Stimulated activated CD8-positive, alpha-beta memory T cell treated with anti-CD3 and anti-CD28 coated beads, Interleukin-15, amount 100 ng/mL, for 4 hours (primary cell): ENCODE data around the gene SLC9C2.
"Not testable (repeated sequence)": the region's sequence is repeated elsewhere in the genome, so short reads cannot be mapped to it uniquely, and the experiment has no call there.

ENCODE experiments used
- DNase-seq, 2 donors: peaks; one replicate each; pipeline ENCODE4 v3.0.0-alpha.2; 2020; ENCODE audit warnings: low read depth in 2 of 2

SLC9C2 gene

GRCh38 chr1:173485401-173485800, 117.5 kb downstream of the SLC9C2 start:
- no peak for DNase-seq

DNA sequence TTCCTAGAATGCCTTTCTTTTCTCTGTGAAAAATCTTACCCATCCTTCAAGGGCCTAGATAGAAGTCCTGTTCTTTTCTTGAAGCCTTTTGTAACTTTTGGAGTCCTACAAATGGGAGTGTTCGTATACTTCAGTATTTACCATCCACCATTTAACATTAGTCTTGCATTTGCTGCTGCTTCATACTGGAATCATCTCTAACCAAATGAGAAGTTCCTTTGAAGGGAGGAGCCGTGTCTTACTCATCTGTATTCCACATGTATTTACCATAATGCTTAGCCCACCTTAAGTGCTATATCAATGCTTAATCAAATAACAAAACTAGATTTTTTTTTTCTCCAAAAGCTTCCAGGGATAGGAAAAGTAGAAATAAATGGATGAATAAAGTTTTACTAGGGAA, 118.6 kb downstream of the SLC9C2 start:
- no peak for DNase-seq

- no peak for DNase-seq
Observed at GRCh38 chr1:173482683-173483082, 120.2 kb downstream of the SLC9C2 start.

- DNase-seq = no peak
Observed at GRCh38 chr1:173481195-173481772, 121.6 kb downstream of the SLC9C2 start.

GRCh38 chr1:173479649-173480048, 123.2 kb downstream of the SLC9C2 start:
- DNase-seq = no peak

DNA sequence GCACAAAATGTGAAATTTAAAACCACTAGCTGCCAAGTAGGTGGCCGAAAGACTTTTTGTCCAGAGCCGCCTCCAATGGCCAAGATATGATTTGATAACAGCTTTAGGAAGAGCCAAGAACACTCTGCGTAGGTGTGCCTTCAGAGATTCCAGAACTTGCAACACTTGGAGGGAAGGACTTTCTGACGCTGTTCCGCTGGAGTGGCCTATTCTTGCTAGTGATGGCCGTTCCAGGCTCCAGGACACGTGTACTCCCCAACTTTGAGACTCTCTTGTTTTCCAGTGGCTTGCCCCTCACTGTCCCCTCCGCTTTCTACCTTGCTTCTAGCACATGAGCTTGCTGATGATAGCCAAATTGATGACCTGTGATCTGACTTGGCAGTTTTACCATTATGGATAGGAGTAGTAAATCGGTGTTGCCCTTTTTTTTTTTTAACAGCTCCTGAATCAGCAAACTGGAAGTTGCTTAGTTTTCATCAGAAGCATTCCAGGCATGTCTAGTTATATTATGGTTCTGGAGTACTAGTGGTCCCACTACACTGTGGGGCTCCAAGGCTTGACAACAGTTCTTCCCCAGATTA, 124.7 kb downstream of the SLC9C2 start:
- no peak for DNase-seq

DNA sequence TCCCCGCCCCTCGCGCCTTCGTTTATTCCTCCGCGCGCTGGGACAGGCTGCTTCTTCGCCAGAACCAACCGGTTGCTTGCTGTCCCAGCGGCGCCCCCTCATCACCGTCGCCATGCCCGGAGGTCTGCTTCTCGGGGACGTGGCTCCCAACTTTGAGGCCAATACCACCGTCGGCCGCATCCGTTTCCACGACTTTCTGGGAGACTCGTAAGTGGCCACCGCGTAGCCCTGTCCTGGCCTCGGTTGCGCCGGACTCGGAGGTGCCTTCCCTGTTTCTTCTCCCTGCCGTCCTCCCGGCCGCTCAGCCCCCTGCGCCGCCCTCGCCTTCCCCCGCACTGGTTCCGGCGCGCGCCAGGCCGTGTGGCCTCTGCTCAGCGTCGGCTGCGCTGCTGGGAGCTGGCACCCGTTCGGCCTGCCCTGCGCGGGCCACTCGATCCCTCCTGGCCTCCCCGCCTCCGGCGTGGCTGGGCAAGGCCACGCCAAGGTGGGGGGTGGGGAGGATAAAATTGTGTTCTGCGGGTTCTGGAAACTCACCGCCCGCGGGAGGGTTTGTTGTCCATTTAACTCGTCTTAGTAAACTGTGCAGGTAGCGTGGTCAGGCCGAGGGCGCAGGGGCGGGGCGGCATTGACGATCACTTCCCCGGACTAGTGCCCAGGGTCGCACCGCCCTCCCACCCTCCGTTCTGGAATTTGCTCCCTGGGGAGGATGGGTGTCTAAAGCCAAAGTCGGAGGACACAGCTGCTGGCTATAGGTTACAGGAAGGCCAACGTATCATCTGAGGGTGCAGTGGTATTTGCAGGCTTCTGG, 125.4 kb downstream of the SLC9C2 start, which contains the start of gene PRDX6:
PRDX6 (plus strand) TSS at position 50 of the 808 bp plus-strand sequence; CDS start at position 113, 63 bp downstream.
- DNase-seq = peak in 1 of 2 donors; percentile 66

GRCh38 chr1:173476665-173477285, 126.1 kb downstream of the SLC9C2 start:
- peak; percentile 15 to 70 for DNase-seq

- no peak for DNase-seq
Observed at GRCh38 chr1:173476197-173476664, 126.6 kb downstream of the SLC9C2 start.

DNA sequence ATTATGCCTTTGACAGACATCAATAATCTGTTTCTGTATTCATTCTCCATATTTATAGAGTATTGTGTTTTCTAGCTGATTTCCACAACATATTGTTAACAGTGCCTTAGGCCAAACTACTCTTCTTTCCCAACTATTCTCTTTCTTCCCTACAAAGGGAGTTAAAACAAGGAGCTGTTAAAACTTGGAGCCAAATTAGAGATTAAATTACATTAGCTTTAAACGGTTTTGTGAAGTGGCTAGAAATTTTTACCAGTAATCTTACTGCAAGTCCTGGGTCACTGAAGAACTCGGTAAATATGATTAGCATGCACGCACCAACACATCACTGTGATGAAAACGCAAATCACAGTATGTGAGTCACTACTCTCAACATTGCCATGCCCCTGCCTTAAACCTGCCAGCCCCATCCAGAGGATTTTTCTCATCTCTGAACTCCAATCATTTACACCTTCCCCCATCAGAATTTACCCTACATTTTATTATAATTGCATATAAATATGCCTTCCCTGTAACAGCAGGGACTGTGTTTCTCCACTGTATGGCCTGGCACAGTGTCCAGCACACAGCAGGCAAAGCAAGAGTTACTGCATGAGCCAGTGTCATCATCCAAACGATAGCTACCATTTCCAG, 127.2 kb downstream of the SLC9C2 start:
- no peak for DNase-seq

DNA sequence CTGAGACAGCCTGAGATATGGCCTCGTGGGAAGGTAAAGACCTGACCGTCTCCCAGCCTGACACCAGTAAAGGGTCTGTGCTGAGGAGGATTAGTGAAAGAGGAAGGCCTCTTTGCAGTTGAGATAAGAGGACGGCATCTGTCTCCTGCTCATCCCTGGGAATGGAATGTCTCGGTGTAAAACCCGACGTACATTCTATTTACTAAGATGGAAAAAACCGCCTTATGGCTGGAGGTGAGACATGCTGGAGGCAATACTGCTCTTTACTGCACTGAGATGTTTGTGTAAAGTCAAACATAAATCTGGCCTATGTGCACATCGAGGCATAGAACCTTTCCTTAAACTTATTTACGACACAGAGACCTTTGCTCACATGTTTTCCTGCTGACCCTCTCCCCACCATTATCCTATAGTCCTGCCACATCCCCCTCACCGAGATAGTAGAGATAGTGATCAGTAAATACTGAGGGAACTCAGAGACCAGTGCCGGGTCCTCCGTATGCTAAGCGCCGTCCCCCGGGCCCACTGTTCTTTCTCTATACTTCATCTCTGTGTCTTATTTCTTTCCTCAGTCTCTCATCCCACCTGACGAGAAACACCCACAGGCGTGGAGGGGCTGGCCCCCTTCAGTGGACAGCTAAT, 128.0 kb downstream of the SLC9C2 start:
- not testable (repeated sequence) for DNase-seq

DNA sequence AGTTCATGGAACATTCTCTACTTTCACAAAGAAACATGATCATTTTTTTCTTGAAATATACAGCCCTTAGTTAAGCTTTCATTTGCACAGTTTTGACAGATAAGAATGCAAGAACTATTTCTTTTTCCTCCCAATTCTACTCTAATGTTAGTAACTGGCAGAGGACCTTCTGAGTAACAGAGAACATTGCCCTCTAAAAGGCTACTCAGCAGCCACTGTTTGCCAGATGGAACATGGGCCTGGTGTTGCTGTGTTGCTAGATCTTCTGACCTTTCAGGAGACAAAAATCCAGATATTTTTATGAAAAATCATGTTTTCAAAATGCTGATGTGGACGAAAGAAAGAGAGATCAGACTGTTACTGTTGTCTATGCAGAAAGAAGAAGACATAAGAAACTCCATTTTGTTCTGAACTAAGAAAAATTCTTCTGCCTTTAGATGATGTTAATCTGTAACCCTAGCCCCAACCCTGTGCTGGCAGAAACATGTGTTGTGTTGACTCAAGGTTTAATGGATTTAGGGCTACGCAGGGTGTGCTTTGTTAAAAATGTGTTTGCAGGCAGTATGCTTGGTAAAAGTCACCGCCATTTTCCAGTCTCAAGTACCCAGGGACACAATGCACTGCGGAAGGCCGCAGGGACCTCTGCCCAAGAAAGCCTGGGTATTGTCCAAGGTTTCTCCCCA, 128.6 kb downstream of the SLC9C2 start:
- DNase-seq = no peak

DNA sequence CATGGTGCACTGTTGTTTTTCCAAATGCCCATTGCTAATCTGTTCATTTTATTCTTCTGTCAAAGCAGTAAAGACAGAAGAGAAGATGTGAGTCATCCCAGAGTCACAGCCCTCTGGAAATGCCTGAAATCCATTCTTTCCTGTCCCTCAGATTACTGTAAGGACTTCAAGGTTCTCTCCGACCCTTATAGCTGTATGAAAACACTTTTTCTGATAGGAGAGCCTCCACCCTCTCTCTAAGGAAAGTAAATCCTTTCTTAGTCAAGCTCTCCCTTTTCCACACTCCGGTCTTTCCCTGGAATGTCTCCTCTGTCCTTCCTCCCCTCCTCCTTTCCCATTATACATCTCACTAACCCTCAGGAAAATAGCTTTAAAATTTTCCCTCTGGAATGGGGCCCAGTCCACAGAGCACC, 129.3 kb downstream of the SLC9C2 start:
- no peak for DNase-seq

DNA sequence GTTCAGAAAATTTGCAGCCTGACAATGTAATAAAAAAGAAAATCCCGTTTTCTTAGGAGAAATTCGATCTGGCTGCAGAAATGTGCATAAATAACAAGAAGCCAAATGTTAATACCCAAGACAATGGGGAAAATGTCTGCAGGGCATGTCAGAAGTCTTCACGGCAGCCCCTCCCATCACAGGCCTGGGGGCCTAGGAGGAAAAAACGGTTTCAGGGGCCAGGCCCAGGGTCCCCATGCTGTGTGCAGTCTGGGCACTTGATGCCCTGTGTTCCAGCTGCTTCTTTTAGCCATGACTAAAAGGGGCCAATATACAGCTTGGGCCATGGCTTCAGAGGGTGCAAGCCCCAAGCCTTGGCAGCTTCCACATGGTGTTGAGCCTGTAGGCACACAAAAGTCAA, 132.3 kb downstream of the SLC9C2 start:
- DNase-seq = no peak

DNA sequence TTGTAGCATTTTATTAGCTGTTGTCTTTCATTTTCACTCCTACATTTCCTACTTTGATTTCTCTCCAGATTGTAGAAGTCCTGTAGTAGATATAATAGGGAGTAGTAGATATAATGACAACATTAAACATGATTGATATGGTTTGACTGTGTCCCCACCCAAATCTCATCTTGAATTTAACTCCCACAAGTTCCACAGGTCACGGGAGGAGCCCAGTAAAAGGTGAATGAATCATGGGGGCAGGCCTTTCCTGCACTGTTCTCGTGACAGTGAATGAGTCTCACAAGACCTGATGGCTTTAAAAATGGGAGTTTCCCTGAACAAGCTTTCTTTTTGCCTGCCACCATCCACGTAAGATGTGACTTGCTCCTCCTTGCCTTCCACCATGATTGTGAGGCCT, 133.2 kb downstream of the SLC9C2 start:
- no peak for DNase-seq

DNA sequence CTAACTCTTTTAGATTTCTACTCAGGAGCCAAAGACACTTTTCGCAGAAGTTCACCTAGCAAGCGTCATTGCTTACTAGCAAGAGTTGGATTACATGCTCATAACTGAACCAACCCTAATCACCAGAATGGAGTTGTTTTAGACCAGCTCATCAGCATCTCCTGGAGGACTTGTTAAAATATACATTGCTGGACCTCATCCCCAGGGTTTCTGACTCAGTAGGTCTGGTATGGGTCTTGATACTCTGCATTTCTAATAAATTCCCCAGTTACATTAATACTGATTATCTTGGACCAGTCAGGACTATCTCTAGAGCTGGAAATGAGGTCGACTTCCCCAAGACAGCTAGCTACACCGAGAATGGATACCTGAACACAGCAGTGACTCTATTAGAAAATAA, 135.4 kb downstream of the SLC9C2 start:
- no peak for DNase-seq

DNA sequence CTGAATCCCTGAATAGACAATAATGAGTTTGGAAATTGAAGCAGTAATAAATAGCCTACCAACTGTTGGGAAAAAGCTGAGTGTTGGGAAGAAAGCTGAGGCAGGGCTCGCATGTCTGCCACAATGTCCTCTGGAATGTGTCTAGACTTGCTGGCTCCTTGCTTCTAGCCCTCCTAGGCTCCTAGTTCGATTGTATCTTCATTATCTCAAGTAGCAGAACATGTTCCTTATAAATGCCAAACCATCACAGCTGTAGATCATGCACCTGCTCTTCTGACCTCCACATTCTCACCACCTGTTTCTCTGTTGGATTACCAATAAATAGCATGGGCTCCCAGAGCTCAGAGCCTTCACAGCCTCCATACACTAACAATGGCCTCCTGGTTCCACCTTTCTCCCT, 138.7 kb downstream of the SLC9C2 start:
- DNase-seq = not testable (repeated sequence)

DNA sequence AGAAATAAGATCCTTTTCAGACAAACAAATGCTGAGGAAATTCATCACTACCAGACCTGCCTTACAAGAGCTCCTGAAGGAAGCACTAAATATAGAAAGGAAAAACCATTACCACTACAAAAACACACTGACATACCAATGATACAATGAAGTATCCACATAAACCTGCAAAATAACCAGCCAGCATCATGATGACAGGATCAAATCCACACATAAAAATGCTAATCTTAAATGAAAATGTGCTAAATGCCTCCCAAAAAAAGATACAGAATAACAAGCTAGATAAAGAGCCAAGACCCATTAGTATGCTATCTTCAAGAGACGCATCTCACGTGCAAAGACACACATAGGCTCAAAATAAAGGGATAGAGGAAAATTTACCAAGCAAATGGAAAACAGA, 140.2 kb downstream of the SLC9C2 start:
- not testable (repeated sequence) for DNase-seq

DNA sequence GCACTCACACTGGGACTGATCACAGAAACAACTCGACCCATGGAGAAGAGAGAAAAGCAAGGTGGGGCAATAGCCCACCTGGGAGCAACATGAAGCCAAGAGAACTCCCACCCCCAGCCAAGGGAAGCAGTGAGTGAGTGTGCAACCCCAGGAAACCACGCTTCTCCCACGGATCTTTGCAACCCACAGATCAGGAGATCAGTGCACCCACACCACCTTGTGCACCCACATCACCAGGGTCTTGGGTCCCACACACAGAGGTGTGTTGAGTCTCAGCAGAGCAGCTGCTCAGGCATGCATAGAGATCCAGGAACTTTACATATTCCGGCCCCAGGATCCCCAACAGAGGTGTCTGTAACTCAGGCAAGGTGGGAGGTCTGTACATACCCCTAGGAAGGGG, 143.0 kb downstream of the SLC9C2 start:
- DNase-seq = no peak

DNA sequence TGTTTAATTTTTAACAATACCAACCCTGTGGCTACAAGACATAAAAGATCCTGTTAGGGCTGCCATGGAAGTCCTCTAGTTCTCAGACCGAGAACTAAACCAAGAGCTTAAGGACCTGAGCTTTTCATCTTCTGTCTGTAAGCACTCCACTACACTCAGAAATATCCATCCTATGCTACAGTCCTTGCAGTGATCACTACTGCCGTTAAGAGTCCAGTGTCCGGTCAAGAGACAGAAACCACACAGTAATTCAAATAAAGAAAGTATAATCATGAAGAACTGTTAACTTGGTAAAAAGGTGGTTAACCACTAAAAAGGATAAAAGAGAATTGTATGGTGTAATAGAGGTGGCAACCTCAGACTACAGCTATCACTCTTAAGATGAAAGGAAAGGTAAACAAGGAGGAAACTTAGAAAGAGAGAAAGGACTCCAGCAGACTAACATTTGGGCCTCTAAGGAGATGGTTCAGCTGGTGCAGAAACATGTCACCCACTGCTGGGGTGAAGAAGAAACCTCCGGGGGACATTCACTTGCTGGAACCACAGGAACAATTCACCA, 147.8 kb downstream of the SLC9C2 start:
- DNase-seq = no peak
